Measurements from ENCODE around the gene KCNMA1. TPM values are rescaled to one million over a fixed set of nuclear protein-coding genes. Genes with fewer than 3 reads are reported as not detected.

KCNMA1 gene
- total RNA-seq, 1 experiment from 2014 or later: 0.45 TPM

- intact Hi-C loops (cut with micrococcal nuclease; ENCODE audit: unreplicated experiment): no loop called here
- no peak for TF ChIP-seq CTCF (IDR thresholded peaks at IDR 0.05; ENCODE audit: unreplicated experiment)
- Mint-ChIP-seq H3K4me1 (ENCODE audit: low read depth, unreplicated experiment) (peaks cover 8% of the 10 kb centered on the region), H3K36me3 (ENCODE audit: insufficient read depth, unreplicated experiment) (no peaks in the 10 kb centered on the region), H3K4me3 (ENCODE audit: low read depth, unreplicated experiment) (no peak overlapping the region), H3K27me3 (ENCODE audit: unreplicated experiment) (peaks cover 52% of the 10 kb centered on the region), H3K9me3 (ENCODE audit: low read depth, unreplicated experiment) (no peaks in the 10 kb centered on the region), H3K27ac (ENCODE audit: unreplicated experiment) (no peak overlapping the region)
- BruUV-seq (replicated peaks): no TSS peak
- CTCF ChIA-PET: interaction anchor here (0.7 to 0.8 kb wide), 3 partner anchors 11 to 407 kb away, joined by 3 read pairs; no protein-coding TSS in a partner anchor
- DNase-seq: no peak
Observed at GRCh38 chr10:77630507-77630848, 7.1 kb downstream of the KCNMA1 start.

- Mint-ChIP-seq H3K27me3 (ENCODE audit: unreplicated experiment) (peaks cover 51% of the 10 kb centered on the region), H3K27ac (ENCODE audit: unreplicated experiment) (no peak overlapping the region), H3K4me3 (ENCODE audit: low read depth, unreplicated experiment) (no peak overlapping the region), H3K4me1 (ENCODE audit: low read depth, unreplicated experiment) (peaks cover 8% of the 10 kb centered on the region), H3K9me3 (ENCODE audit: low read depth, unreplicated experiment) (no peaks in the 10 kb centered on the region), H3K36me3 (ENCODE audit: insufficient read depth, unreplicated experiment) (no peaks in the 10 kb centered on the region)
- CTCF ChIA-PET: interaction anchor here (0.8 kb wide), 2 partner anchors 10 to 17 kb away, joined by 3 read pairs; no protein-coding TSS in a partner anchor
- no peak for DNase-seq
- BruUV-seq (replicated peaks): no TSS peak
- intact Hi-C loops (cut with micrococcal nuclease; ENCODE audit: unreplicated experiment): no loop called here
- no peak for TF ChIP-seq CTCF (IDR thresholded peaks at IDR 0.05; ENCODE audit: unreplicated experiment)
Observed at GRCh38 chr10:77629775-77630506, 7.7 kb downstream of the KCNMA1 start.

GRCh38 chr10:77628906-77629730 is 8.5 kb downstream of the KCNMA1 start:
- H3K27ac Mint-ChIP-seq (ENCODE audit: unreplicated experiment): no peak overlapping the region
- intact Hi-C loops (cut with micrococcal nuclease; ENCODE audit: unreplicated experiment): no loop called here
- peaks cover 47% of the 10 kb centered on the region for H3K27me3 Mint-ChIP-seq (ENCODE audit: unreplicated experiment)
- no peak for DNase-seq
- H3K4me1 Mint-ChIP-seq (ENCODE audit: low read depth, unreplicated experiment): peaks cover 8% of the 10 kb centered on the region
- no peaks in the 10 kb centered on the region for H3K9me3 Mint-ChIP-seq (ENCODE audit: low read depth, unreplicated experiment)
- H3K36me3 Mint-ChIP-seq (ENCODE audit: insufficient read depth, unreplicated experiment): no peaks in the 10 kb centered on the region
- no peak overlapping the region for H3K4me3 Mint-ChIP-seq (ENCODE audit: low read depth, unreplicated experiment)
- TF ChIP-seq CTCF (IDR thresholded peaks at IDR 0.05; ENCODE audit: unreplicated experiment): no peak
- no TSS peak for BruUV-seq (replicated peaks)
- CTCF ChIA-PET: no interaction called here

- Mint-ChIP-seq H3K4me1 (ENCODE audit: low read depth, unreplicated experiment) (peaks cover 8% of the 10 kb centered on the region), H3K9me3 (ENCODE audit: low read depth, unreplicated experiment) (no peaks in the 10 kb centered on the region), H3K27ac (ENCODE audit: unreplicated experiment) (no peak overlapping the region), H3K36me3 (ENCODE audit: insufficient read depth, unreplicated experiment) (no peaks in the 10 kb centered on the region), H3K4me3 (ENCODE audit: low read depth, unreplicated experiment) (no peak overlapping the region), H3K27me3 (ENCODE audit: unreplicated experiment) (peaks cover 40% of the 10 kb centered on the region)
- intact Hi-C loops (cut with micrococcal nuclease; ENCODE audit: unreplicated experiment): no loop called here
- TF ChIP-seq CTCF (IDR thresholded peaks at IDR 0.05; ENCODE audit: unreplicated experiment): no peak
- BruUV-seq (replicated peaks): no TSS peak
- no peak for DNase-seq
- CTCF ChIA-PET: interaction anchor here (0.6 to 0.9 kb wide), 2 partner anchors 85 to 255 kb away, joined by 3 read pairs; no protein-coding TSS in a partner anchor
Observed at GRCh38 chr10:77626266-77626935, 11.2 kb downstream of the KCNMA1 start.
